Testis (tissue), 3 donors: Measurements from ENCODE around the gene EHBP1L1. TPM values are rescaled to one million over a fixed set of nuclear protein-coding genes. Genes with fewer than 3 reads are reported as not detected.

ENCODE experiments used
- DNase-seq: peaks from one replicate; pipeline ENCODE4 v3.0.0-alpha.2; 2019
- H3K27ac ChIP-seq, 2 donors: fragments of 200-600 bp; sonication (generic); one replicate each; pipeline ENCODE4 v1.5.1; 2019
- H3K27me3 ChIP-seq: fragments of 200-600 bp; sonication (generic); one replicate; pipeline ENCODE4 v1.5.1; 2019
- H3K36me3 ChIP-seq: fragments of 200-600 bp; sonication (generic); one replicate; pipeline ENCODE4 v1.5.1; 2017; ENCODE audit warnings: low read depth; ENCODE audit errors: missing control alignments
- H3K4me1 ChIP-seq: fragments of 200-600 bp; sonication (generic); one replicate; pipeline ENCODE4 v1.5.1; 2019
- H3K4me3 ChIP-seq, 2 donors: fragments of 200-600 bp; sonication (generic); one replicate each; pipeline ENCODE4 v1.5.1; 2017 to 2019
- H3K9me3 ChIP-seq: fragments of 200-600 bp; sonication (generic); one replicate; pipeline ENCODE4 v1.5.1; 2017
- CTCF ChIP-seq, 3 experiments: fragments of 450-650 bp in 2 of 3; fragments of 200-600 bp in 1 of 3; sonication (generic) in 1 of 3; IDR thresholded peaks; one replicate each; pipeline ENCODE4 v1.5.1; 2016 to 2019; ENCODE audit warnings: antibody characterized with exemption in 3 of 3, mild to moderate bottlenecking in 2 of 3, moderate library complexity in 1 of 3
- POLR2A ChIP-seq: fragments of 450-650 bp; IDR thresholded peaks from one replicate; pipeline ENCODE4 v1.6.1; 2017; ENCODE audit warnings: antibody characterized with exemption, mild to moderate bottlenecking, moderate library complexity
- WGBS, 2 donors: methylation state at CpG; one replicate each; pipeline ENCODE4 v1.1.5; 2018; 5-methylcytosine and 5-hydroxymethylcytosine counted together
- intact Hi-C: fragments of 100-400 bp; cut with DNase I; formaldehyde crosslinking; loops from one replicate; pipeline ENCODE4 v1.15.1; 2023; ENCODE audit warnings: low total_unique reads
- polyA plus RNA-seq: library from polyadenylated mRNA; stranded (reverse); fragments of 350-450 nt; fragmentation: Illumina TruSeq; extraction: RNeasy Lipid Tissue Mini Kit (QIAGEN cat#74804); gene quantifications from one replicate; pipeline ENCODE4 v1.2.3, GENCODE V29; 2014; ENCODE audit warnings: low read depth, low replicate concordance; ENCODE audit not compliant: insufficient read depth
- total RNA-seq, 2 donors: library from RNA; depleted of rRNA; stranded (reverse); fragments of >200 nt; gene quantifications; one replicate each; pipeline ENCODE4 v1.2.3, GENCODE V29; 2016

Gene EHBP1L1
- total and polyA plus RNA-seq, 3 donors from 2014 or later, result 20.5 to 66.8 (median 51.0) TPM

- Histone ChIP-seq H3K27ac (peak overlapping the region; percentile 58 to 74), H3K4me1 (peaks cover 15% of the 10 kb centered on the region), H3K9me3 (no peaks in the 10 kb centered on the region), H3K27me3 (no peaks in the 10 kb centered on the region), H3K36me3 (no peaks in the 10 kb centered on the region), H3K4me3 (no peak overlapping the region)
- intact Hi-C loops, result no loop called here
- DNase-seq, result peak; percentile 62
- 65 to 66% methylated on average over 11 to 13 of the region's 13 CpGs for WGBS, 2 donors
- no peak for TF ChIP-seq POLR2A
- TF ChIP-seq CTCF (IDR thresholded peaks at IDR 0.05), result peak; percentile 42 to 63 (median 44)
Measured at GRCh38 chr11:65588199-65589054, 12.6 kb downstream of the EHBP1L1 start.

GRCh38 chr11:65589444-65590239 lies 13.8 kb downstream of the EHBP1L1 start:
- intact Hi-C loops, result no loop called here
- WGBS, 2 donors, result 63 to 70% methylated on average over 4 to 9 of the region's 9 CpGs
- TF ChIP-seq POLR2A (no peak), CTCF (IDR thresholded peaks at IDR 0.05) (no peak)

GRCh38 chr11:65590240-65590738 lies 14.4 kb downstream of the EHBP1L1 start:
- no peaks in the 10 kb centered on the region for H3K9me3 ChIP-seq
- H3K36me3 ChIP-seq, result no peaks in the 10 kb centered on the region
- 40 to 46% methylated on average over 6 to 8 of the region's 8 CpGs for WGBS, 2 donors
- H3K27me3 ChIP-seq, result no peaks in the 10 kb centered on the region
- peaks cover 18% of the 10 kb centered on the region for H3K4me1 ChIP-seq
- no peak overlapping the region for H3K27ac ChIP-seq
- intact Hi-C loops, result no loop called here
- TF ChIP-seq POLR2A (no peak), CTCF (IDR thresholded peaks at IDR 0.05) (no peak)
- peak; percentile 67 for DNase-seq
- no peak overlapping the region for H3K4me3 ChIP-seq

More at GRCh38 chr11:65589444-65590239, 13.8 kb downstream of the EHBP1L1 start:
- no peaks in the 10 kb centered on the region for H3K36me3 ChIP-seq
- H3K27ac ChIP-seq, result no peak overlapping the region
- DNase-seq, result no peak
- H3K9me3 ChIP-seq, result no peaks in the 10 kb centered on the region
- no peak overlapping the region for H3K4me3 ChIP-seq
- peaks cover 18% of the 10 kb centered on the region for H3K4me1 ChIP-seq
- H3K27me3 ChIP-seq, result no peaks in the 10 kb centered on the region

GRCh38 chr11:65591939-65592857 lies 16.3 kb downstream of the EHBP1L1 start:
- peak overlapping the region; percentile 18 to 41 for H3K4me3 ChIP-seq
- peak overlapping the region in 1 of 2 donors; percentile 18 for H3K27ac ChIP-seq
- DNase-seq, result no peak
- no peaks in the 10 kb centered on the region for H3K9me3 ChIP-seq
- no peaks in the 10 kb centered on the region for H3K36me3 ChIP-seq
- H3K27me3 ChIP-seq, result no peaks in the 10 kb centered on the region
- TF ChIP-seq POLR2A, result no peak
- no peak for TF ChIP-seq CTCF (IDR thresholded peaks at IDR 0.05)
- H3K4me1 ChIP-seq, result peaks cover 18% of the 10 kb centered on the region
- intact Hi-C loops, result no loop called here
- 53 to 71% methylated on average over 72 to 102 of the region's 106 CpGs for whole genome bisulfite sequencing, 2 donors
